Ascending aorta (tissue), 2 donors: ENCODE measurements around the gene PNPO. TPM values are rescaled to one million over a fixed set of nuclear protein-coding genes. Genes with fewer than 3 reads are reported as not detected.
"Not testable (repeated sequence)": the region's sequence is repeated elsewhere in the genome, so short reads cannot be mapped to it uniquely, and the experiment has no call there.

Source experiments
- DNase-seq, 2 donors: peaks; one replicate each; pipeline ENCODE4 v3.0.0-alpha.2; 2019; ENCODE audit warnings: low spot score in 2 of 2
- H3K27ac ChIP-seq, 2 donors: fragments of 200-600 bp; sonication (generic); one replicate each; pipeline ENCODE4 v1.5.1; 2016 to 2017; ENCODE audit warnings: mild to moderate bottlenecking in 1 of 2
- H3K27me3 ChIP-seq: fragments of 200-600 bp; sonication (generic); one replicate; pipeline ENCODE4 v1.5.1; 2017
- H3K36me3 ChIP-seq, 2 donors: fragments of 200-600 bp; sonication (generic); one replicate each; pipeline ENCODE4 v1.5.1; 2016
- H3K4me1 ChIP-seq, 2 donors: fragments of 200-600 bp; sonication (generic); one replicate each; pipeline ENCODE4 v1.5.1; 2016 to 2017; ENCODE audit warnings: mild to moderate bottlenecking in 1 of 2
- H3K4me3 ChIP-seq, 2 donors: fragments of 200-600 bp; sonication (generic); one replicate each; pipeline ENCODE4 v1.5.1; 2016 to 2017; ENCODE audit warnings: mild to moderate bottlenecking in 1 of 2
- H3K9me3 ChIP-seq, 2 donors: fragments of 200-600 bp; sonication (generic); one replicate each; pipeline ENCODE4 v1.5.1; 2016
- intact Hi-C: fragments of 100-400 bp; cut with DNase I; formaldehyde crosslinking; loops from one replicate; pipeline ENCODE4 v1.15.1; 2023
- total RNA-seq: library from RNA; depleted of rRNA; stranded (reverse); fragments of >200 nt; gene quantifications from one replicate; pipeline ENCODE4 v1.1.0, GENCODE V29; 2016
- TF ChIP-seq, protein P1 (sequence below), 3 experiments: fragments of 200-600 bp in 2 of 3; fragments of 450-650 bp in 1 of 3; sonication (generic) in 2 of 3; IDR thresholded peaks; one replicate each; pipeline ENCODE4 v1.5.1; 2016 to 2019; ENCODE audit warnings: antibody characterized with exemption in 3 of 3, mild to moderate bottlenecking in 1 of 3, moderate library complexity in 1 of 3

PNPO gene
- total RNA-seq, 1 donor from 2014 or later, result 36.7 TPM

- DNase-seq, result no peak
- TF ChIP-seq, protein P1, sequence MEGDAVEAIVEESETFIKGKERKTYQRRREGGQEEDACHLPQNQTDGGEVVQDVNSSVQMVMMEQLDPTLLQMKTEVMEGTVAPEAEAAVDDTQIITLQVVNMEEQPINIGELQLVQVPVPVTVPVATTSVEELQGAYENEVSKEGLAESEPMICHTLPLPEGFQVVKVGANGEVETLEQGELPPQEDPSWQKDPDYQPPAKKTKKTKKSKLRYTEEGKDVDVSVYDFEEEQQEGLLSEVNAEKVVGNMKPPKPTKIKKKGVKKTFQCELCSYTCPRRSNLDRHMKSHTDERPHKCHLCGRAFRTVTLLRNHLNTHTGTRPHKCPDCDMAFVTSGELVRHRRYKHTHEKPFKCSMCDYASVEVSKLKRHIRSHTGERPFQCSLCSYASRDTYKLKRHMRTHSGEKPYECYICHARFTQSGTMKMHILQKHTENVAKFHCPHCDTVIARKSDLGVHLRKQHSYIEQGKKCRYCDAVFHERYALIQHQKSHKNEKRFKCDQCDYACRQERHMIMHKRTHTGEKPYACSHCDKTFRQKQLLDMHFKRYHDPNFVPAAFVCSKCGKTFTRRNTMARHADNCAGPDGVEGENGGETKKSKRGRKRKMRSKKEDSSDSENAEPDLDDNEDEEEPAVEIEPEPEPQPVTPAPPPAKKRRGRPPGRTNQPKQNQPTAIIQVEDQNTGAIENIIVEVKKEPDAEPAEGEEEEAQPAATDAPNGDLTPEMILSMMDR (IDR thresholded peaks at IDR 0.05), result no peak
- Histone ChIP-seq H3K4me1 (peaks cover 8 to 20% of the 10 kb centered on the region in 2 donors), H3K27me3 (no peaks in the 10 kb centered on the region), H3K4me3 (no peak overlapping the region), H3K36me3 (peaks cover 18 to 27% of the 10 kb centered on the region in 2 donors), H3K9me3 (no peaks in the 10 kb centered on the region), H3K27ac (no peak overlapping the region)
- intact Hi-C loops, result no loop called here
Observed at GRCh38 chr17:47918991-47919390, 22.4 kb upstream of the PNPO start.

DNA sequence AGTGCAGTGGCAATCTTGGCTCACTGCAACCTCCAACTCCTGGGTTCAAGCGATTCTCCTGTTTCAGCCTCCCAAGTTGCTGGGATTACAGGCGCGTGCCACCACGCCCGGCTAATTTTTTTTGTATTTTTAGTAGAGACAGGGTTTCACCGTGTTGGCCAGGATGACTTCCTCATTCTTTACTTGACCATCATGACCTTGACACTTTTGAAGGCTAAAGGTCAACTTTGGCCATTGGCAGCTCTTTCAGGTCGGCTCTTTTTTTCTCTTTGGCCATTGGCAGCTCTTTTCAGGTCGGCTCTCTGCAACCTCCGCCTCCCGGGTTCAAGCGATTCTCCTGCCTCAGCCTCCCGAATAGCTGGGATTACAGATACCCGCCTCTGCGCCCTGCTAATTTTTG lies 21.5 kb upstream of the PNPO start:
- H3K27ac ChIP-seq, H3K9me3 ChIP-seq, H3K4me3 ChIP-seq, DNase-seq, H3K27me3 ChIP-seq, intact Hi-C loops: not testable (repeated sequence)
- Histone ChIP-seq H3K4me1 (peaks cover 8 to 20% of the 10 kb centered on the region in 2 donors), H3K36me3 (peaks cover 27 to 36% of the 10 kb centered on the region in 2 donors)

DNA sequence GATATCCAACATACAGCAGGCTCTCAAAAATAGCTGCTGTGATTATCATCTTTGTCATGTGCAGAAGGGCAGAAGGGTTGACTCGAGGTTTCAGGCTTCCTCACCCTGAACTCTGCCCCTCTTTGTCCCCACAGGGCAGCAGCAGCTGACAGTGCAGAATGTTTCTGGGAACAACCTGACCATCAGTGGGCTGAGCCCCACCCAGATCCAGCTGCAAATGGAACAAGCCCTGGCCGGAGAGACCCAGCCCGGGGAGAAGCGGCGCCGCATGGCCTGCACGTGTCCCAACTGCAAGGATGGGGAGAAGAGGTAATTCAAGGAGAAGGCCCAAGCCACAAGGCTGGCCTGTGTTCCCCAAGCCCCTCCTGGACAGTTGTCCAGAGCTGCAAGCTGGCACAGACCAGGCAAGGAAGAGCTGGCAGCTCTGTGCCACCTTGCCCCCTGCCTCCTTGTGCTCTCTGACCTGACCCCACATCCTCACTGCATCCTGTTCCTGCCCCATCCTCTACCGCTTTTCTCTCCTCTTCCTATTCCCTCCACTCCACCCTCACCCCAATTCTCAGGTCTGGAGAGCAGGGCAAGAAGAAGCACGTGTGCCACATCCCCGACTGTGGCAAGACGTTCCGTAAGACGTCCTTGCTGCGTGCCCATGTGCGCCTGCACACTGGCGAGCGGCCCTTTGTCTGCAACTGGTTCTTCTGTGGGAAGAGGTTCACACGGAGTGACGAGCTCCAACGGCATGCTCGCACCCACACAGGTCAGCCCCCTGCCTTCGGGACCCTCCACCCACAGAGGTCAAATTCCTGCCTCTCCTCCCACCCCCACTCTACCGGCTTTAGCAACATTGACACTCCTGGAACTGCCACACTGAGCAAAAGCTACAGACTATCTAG lies 16.3 kb upstream of the PNPO start:
- TF ChIP-seq, protein P1 (IDR thresholded peaks at IDR 0.05), result no peak
- no peak for DNase-seq
- Histone ChIP-seq H3K27me3 (no peaks in the 10 kb centered on the region), H3K4me3 (no peak overlapping the region), H3K36me3 (peaks cover 32 to 68% of the 10 kb centered on the region in 2 donors), H3K9me3 (no peaks in the 10 kb centered on the region), H3K4me1 (no peaks in the 10 kb centered on the region), H3K27ac (no peak overlapping the region)
- intact Hi-C loops, result no loop called here

DNA sequence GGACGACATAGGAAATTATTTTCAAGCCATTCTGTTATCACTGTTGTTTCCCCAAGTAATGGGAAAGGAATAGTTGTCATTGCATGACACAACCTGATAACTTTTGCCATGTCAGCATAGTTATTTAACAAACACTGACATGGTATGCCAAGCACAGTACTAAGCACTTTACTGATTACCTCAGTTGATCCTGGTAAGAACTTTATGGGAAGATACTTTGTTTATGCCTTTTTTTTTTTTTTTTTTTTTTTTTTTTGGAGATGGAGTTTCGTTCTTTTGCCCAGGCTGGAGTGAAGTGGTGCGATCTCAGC lies 15.7 kb upstream of the PNPO start:
- DNase-seq, result no peak
- Histone ChIP-seq H3K9me3 (no peaks in the 10 kb centered on the region), H3K27ac (no peak overlapping the region), H3K27me3 (no peaks in the 10 kb centered on the region), H3K36me3 (peaks cover 32 to 71% of the 10 kb centered on the region in 2 donors), H3K4me1 (no peaks in the 10 kb centered on the region), H3K4me3 (no peak overlapping the region)
- TF ChIP-seq, protein P1 (IDR thresholded peaks at IDR 0.05), result no peak
- intact Hi-C loops, result no loop called here

DNA sequence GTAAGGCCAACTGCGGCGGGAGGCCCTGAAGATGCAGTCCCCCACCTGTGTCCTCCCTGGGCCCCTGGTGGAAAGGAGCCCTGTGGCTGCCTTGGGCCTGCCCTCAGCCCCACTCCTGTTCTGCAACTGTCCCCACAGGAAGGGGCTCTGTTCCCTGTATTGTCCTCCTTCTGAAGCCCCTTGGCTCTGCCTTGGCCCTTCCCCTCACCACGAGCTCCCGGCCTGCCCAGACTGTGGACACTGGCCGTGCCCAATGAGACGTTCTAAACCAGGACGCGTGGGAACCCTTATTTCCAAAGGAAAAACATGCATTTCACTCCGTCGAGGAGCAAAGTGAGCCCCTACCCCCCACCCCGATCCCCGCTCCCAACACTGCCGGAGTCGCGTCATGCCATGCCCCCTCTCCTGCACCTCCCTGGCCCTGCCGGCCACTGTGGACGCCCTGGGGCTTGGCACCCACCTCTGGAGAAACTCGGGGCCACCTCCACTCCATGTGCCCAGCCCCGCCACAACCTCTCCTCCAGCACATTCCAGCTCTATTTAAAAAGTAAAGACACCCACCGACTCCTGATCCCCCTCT lies 13.5 kb upstream of the PNPO start:
- H3K9me3 ChIP-seq, result no peaks in the 10 kb centered on the region
- H3K27ac ChIP-seq, result no peak overlapping the region
- TF ChIP-seq, protein P1 (IDR thresholded peaks at IDR 0.05), result no peak
- H3K4me1 ChIP-seq, result no peaks in the 10 kb centered on the region
- intact Hi-C loops, result no loop called here
- no peak for DNase-seq
- no peak overlapping the region for H3K4me3 ChIP-seq
- peaks cover 31 to 64% of the 10 kb centered on the region in 2 donors for H3K36me3 ChIP-seq
- H3K27me3 ChIP-seq, result no peaks in the 10 kb centered on the region

GRCh38 chr17:47928415-47928814 lies 13.0 kb upstream of the PNPO start:
- Histone ChIP-seq H3K4me1 (no peaks in the 10 kb centered on the region), H3K9me3 (no peaks in the 10 kb centered on the region), H3K27me3 (no peaks in the 10 kb centered on the region), H3K36me3 (peaks cover 29 to 59% of the 10 kb centered on the region in 2 donors), H3K4me3 (no peak overlapping the region), H3K27ac (no peak overlapping the region)
- no peak for DNase-seq
- TF ChIP-seq, protein P1 (IDR thresholded peaks at IDR 0.05), result no peak
- intact Hi-C loops, result no loop called here
